NCI-H1694 treated with DMSO at 0.1 percent for 48 hours (cell line): ENCODE data around the gene ALPP.
"Not testable (repeated sequence)": the region's sequence is repeated elsewhere in the genome, so short reads cannot be mapped to it uniquely, and the experiment has no call there.

Experiments
- DNase-seq: peaks from one replicate; lab custom pipeline; 2025; lab: John Stamatoyannopoulos, UW

Gene ALPP

GRCh38 chr2:232381204-232382031 is 2.9 kb downstream of the ALPP start:
- not testable (repeated sequence) for DNase-seq

- DNase-seq, result no peak
Measured at GRCh38 chr2:232382331-232383225, 4.0 kb downstream of the ALPP start.

GRCh38 chr2:232384466-232384865 is 5.9 kb downstream of the ALPP start:
- DNase-seq, result no peak

GRCh38 chr2:232385058-232385457 is 6.5 kb downstream of the ALPP start:
- DNase-seq, result not testable (repeated sequence)

- DNase-seq, result no peak
Measured at GRCh38 chr2:232385660-232386489, 7.3 kb downstream of the ALPP start.

- no peak for DNase-seq
Measured at GRCh38 chr2:232386490-232386739, 7.9 kb downstream of the ALPP start.

GRCh38 chr2:232386740-232387450 is 8.3 kb downstream of the ALPP start:
- no peak for DNase-seq

- DNase-seq, result no peak
Measured at GRCh38 chr2:232387451-232388171, 9.1 kb downstream of the ALPP start.

GRCh38 chr2:232388324-232388891 is 9.9 kb downstream of the ALPP start:
- DNase-seq, result no peak

- DNase-seq, result no peak
Measured at GRCh38 chr2:232389327-232389726, 10.8 kb downstream of the ALPP start.

- DNase-seq, result no peak
Measured at GRCh38 chr2:232390661-232391060, 12.1 kb downstream of the ALPP start.

- DNase-seq, result no peak
Measured at GRCh38 chr2:232393556-232393955, 15.0 kb downstream of the ALPP start.

GRCh38 chr2:232394431-232394830 is 15.9 kb downstream of the ALPP start:
- not testable (repeated sequence) for DNase-seq

GRCh38 chr2:232395586-232395985 is 17.0 kb downstream of the ALPP start:
- DNase-seq, result no peak

GRCh38 chr2:232396683-232397082 is 18.1 kb downstream of the ALPP start:
- no peak for DNase-seq

GRCh38 chr2:232398293-232399034 is 19.9 kb downstream of the ALPP start:
- DNase-seq, result no peak

- peak; percentile 38 for DNase-seq
Measured at GRCh38 chr2:232400256-232401015, 21.9 kb downstream of the ALPP start.

- DNase-seq, result no peak
Measured at GRCh38 chr2:232402518-232402917, 24.0 kb downstream of the ALPP start.

GRCh38 chr2:232405943-232406510 is 27.5 kb downstream of the ALPP start:
- DNase-seq, result no peak
